Endothelial cell (in vitro differentiated cells): ENCODE measurements around the gene PLCB1. TPM values are rescaled to one million over a fixed set of nuclear protein-coding genes. Genes with fewer than 3 reads are reported as not detected.

Experiments used
- DNase-seq: peaks from one replicate; pipeline ENCODE4 v3.0.0; 2021; ENCODE audit warnings: low spot score
- H3K27ac Mint-ChIP-seq: one replicate; pipeline ENCODE4 v1.8.0; 2021; ENCODE audit warnings: mixed read lengths, inconsistent platforms; ENCODE audit not compliant: unreplicated experiment
- H3K27me3 Mint-ChIP-seq: one replicate; pipeline ENCODE4 v1.8.0; 2021; ENCODE audit warnings: mild to moderate bottlenecking, moderate library complexity, mixed read lengths, inconsistent platforms; ENCODE audit not compliant: unreplicated experiment
- H3K36me3 Mint-ChIP-seq: one replicate; pipeline ENCODE4 v1.8.0; 2021; ENCODE audit warnings: mild to moderate bottlenecking, low read depth, mixed read lengths, inconsistent platforms; ENCODE audit not compliant: unreplicated experiment
- H3K4me1 Mint-ChIP-seq: one replicate; pipeline ENCODE4 v1.8.0; 2021; ENCODE audit warnings: mild to moderate bottlenecking, mixed read lengths, inconsistent platforms; ENCODE audit not compliant: unreplicated experiment
- H3K4me3 Mint-ChIP-seq: one replicate; pipeline ENCODE4 v1.8.0; 2021; ENCODE audit warnings: mild to moderate bottlenecking, mixed read lengths, inconsistent platforms; ENCODE audit not compliant: unreplicated experiment
- H3K9me3 Mint-ChIP-seq: one replicate; pipeline ENCODE4 v1.8.0; 2021; ENCODE audit warnings: mixed read lengths, inconsistent platforms; ENCODE audit not compliant: unreplicated experiment
- total RNA-seq: library from RNA; stranded (reverse); fragmentation: NEBNext Ultra II Directional; extraction: Animal tissue kit (Norgen Biotek cat#: 25700); gene quantifications from one replicate; pipeline ENCODE4 v1.2.1, GENCODE V29; 2021; ENCODE audit not compliant: unreplicated experiment
- TF ChIP-seq, protein P1 (sequence below): fragments of 200-600 bp; sonication (generic); IDR thresholded peaks from one replicate; pipeline ENCODE4 v1.5.0; 2021; ENCODE audit warnings: antibody characterized with exemption; ENCODE audit not compliant: unreplicated experiment

The PLCB1 gene
- total RNA-seq, 1 donor from 2014 or later: 8.1 TPM

GRCh38 chr20:8749986-8750385 lies 617.9 kb downstream of the PLCB1 start:
- DNase-seq: no peak
- TF ChIP-seq, protein P1, sequence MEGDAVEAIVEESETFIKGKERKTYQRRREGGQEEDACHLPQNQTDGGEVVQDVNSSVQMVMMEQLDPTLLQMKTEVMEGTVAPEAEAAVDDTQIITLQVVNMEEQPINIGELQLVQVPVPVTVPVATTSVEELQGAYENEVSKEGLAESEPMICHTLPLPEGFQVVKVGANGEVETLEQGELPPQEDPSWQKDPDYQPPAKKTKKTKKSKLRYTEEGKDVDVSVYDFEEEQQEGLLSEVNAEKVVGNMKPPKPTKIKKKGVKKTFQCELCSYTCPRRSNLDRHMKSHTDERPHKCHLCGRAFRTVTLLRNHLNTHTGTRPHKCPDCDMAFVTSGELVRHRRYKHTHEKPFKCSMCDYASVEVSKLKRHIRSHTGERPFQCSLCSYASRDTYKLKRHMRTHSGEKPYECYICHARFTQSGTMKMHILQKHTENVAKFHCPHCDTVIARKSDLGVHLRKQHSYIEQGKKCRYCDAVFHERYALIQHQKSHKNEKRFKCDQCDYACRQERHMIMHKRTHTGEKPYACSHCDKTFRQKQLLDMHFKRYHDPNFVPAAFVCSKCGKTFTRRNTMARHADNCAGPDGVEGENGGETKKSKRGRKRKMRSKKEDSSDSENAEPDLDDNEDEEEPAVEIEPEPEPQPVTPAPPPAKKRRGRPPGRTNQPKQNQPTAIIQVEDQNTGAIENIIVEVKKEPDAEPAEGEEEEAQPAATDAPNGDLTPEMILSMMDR: no peak
- Mint-ChIP-seq H3K27ac (no peak overlapping the region), H3K9me3 (no peaks in the 10 kb centered on the region), H3K36me3 (no peaks in the 10 kb centered on the region), H3K4me1 (no peaks in the 10 kb centered on the region), H3K27me3 (peaks cover 1% of the 10 kb centered on the region), H3K4me3 (no peak overlapping the region)

DNA sequence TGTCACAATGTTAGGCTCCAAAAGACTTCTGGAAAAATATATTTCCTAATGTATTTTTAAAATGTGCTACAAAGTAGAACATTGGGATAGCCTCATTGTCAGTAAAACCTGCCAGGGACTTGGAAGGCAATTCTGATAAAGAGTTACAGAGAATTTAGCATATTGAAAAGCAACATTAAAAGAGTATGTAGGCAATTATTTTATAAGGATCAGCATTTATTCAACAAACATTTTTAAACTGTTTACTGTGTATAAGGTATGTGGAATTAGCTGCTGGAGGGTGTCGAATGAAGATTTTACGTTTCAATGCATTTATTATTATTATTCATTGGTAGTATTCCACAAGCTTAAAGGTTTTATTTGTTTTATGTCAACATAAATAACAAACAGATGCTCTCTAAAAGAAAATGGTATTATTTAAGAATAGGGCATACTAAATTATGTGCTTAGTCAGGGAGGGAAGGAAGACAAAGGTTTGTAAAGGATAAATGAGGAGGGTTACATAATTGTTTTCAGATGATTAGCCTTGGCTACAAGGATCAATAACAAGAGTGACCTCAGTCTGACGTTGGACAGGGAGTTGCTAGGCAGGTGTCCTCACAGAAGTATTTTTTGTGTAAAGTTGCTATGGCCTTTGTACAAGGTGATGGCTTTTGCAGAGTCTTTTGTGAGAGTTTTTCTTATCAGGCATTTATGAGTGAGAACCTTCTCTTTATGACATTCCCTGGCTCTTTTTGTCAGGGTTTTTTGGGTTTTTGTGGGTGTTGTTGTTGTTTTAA lies 623.5 kb downstream of the PLCB1 start:
- TF ChIP-seq, protein P1: no peak
- Mint-ChIP-seq H3K27me3 (peaks cover 1% of the 10 kb centered on the region), H3K36me3 (no peaks in the 10 kb centered on the region), H3K4me3 (no peak overlapping the region), H3K4me1 (no peaks in the 10 kb centered on the region), H3K9me3 (no peaks in the 10 kb centered on the region), H3K27ac (no peak overlapping the region)
- DNase-seq: no peak

GRCh38 chr20:8756410-8756809 lies 624.3 kb downstream of the PLCB1 start:
- H3K27me3 Mint-ChIP-seq: peaks cover 1% of the 10 kb centered on the region
- H3K9me3 Mint-ChIP-seq: no peaks in the 10 kb centered on the region
- TF ChIP-seq, protein P1: no peak
- H3K4me1 Mint-ChIP-seq: no peaks in the 10 kb centered on the region
- H3K36me3 Mint-ChIP-seq: no peaks in the 10 kb centered on the region
- DNase-seq: no peak
- no peak overlapping the region for H3K27ac Mint-ChIP-seq
- H3K4me3 Mint-ChIP-seq: no peak overlapping the region

- TF ChIP-seq, protein P1: no peak
- H3K4me1 Mint-ChIP-seq: no peaks in the 10 kb centered on the region
- H3K4me3 Mint-ChIP-seq: no peak overlapping the region
- no peak overlapping the region for H3K27ac Mint-ChIP-seq
- H3K9me3 Mint-ChIP-seq: no peaks in the 10 kb centered on the region
- H3K27me3 Mint-ChIP-seq: peaks cover 1% of the 10 kb centered on the region
- no peaks in the 10 kb centered on the region for H3K36me3 Mint-ChIP-seq
- DNase-seq: no peak
Measured at GRCh38 chr20:8757146-8757545, 625.1 kb downstream of the PLCB1 start.

DNA sequence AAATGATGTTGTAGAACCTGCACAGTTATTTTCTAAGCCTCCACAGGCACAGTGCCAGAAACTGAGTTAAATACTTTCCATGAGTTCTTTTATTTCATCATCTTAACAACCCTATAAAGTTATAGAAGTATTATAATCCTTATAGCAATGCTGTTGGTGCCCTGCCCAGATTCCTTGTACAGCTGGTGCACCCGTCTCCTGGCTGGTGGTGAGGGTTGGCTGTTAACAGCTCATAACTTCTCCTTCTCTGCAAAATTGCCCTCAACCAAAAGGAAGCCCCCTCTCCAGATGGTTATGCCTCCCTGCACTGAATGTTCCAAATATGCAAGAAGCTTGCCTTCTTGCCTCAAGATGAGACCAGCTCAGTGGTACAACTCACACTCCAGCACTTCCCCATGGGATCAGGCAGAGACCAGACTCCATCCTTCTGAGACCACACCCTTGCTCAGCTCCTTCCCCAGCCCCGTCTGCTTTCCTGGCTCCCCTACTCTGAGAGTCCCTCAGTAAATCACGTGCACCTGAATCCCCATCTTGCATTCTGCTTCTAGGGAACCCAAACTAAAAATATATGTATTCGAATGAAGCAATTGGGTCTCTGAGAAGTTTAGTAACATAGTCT lies 632.4 kb downstream of the PLCB1 start:
- H3K36me3 Mint-ChIP-seq: no peaks in the 10 kb centered on the region
- no peak overlapping the region for H3K4me3 Mint-ChIP-seq
- no peaks in the 10 kb centered on the region for H3K4me1 Mint-ChIP-seq
- H3K9me3 Mint-ChIP-seq: no peaks in the 10 kb centered on the region
- H3K27me3 Mint-ChIP-seq: no peaks in the 10 kb centered on the region
- H3K27ac Mint-ChIP-seq: no peak overlapping the region
- TF ChIP-seq, protein P1: no peak
- no peak for DNase-seq
